IMR-90 (cell line): ENCODE results near the gene IQCC.

Experiments used
- BHLHE40 ChIP-seq: fragments of 150-350 bp; IDR thresholded peaks from 2 replicates; pipeline ENCODE4 v1.6.1; 2016; ENCODE audit warnings: mild to moderate bottlenecking, low read depth, low read length
- CEBPB ChIP-seq: IDR thresholded peaks from 2 replicates; pipeline ENCODE4 v1.6.1; 2012; ENCODE audit warnings: low read depth, low read length, improper control_type of control experiment
- CTCF ChIP-seq: conservative IDR thresholded peaks from 2 replicates; pipeline ENCODE4 v1.5.1; 2012; ENCODE audit warnings: mild to moderate bottlenecking, low read depth, low read length, improper control_type of control experiment
- ELK1 ChIP-seq: fragments of 150-350 bp; IDR thresholded peaks from 2 replicates; pipeline ENCODE4 v1.6.1; 2016; ENCODE audit warnings: low read depth, mild to moderate bottlenecking, low read length, moderate library complexity, borderline replicate concordance
- FOS ChIP-seq: fragments of 150-350 bp; IDR thresholded peaks from 2 replicates; pipeline ENCODE4 v1.6.1; 2016; ENCODE audit warnings: low read depth, low read length
- NFE2L2 ChIP-seq: fragments of 150-350 bp; IDR thresholded peaks from 2 replicates; pipeline ENCODE4 v1.6.1; 2016; ENCODE audit warnings: low read depth, mild to moderate bottlenecking, low read length
- POLR2A ChIP-seq: IDR thresholded peaks from 2 replicates; pipeline ENCODE4 v1.6.1; 2012; ENCODE audit warnings: mild to moderate bottlenecking, low read depth, low read length
- RAD21 ChIP-seq: IDR thresholded peaks from 2 replicates; pipeline ENCODE4 v1.6.1; 2012; ENCODE audit warnings: low read length, improper control_type of control experiment
- RCOR1 ChIP-seq: IDR thresholded peaks from 2 replicates; pipeline ENCODE4 v1.6.1; 2012; ENCODE audit warnings: mild to moderate bottlenecking, low read length, improper control_type of control experiment; ENCODE audit not compliant: insufficient replicate concordance
- RFX5 ChIP-seq: IDR thresholded peaks from 2 replicates; pipeline ENCODE4 v1.8.0; 2012; ENCODE audit warnings: low read depth, mild to moderate bottlenecking, low read length, moderate library complexity
- USF2 ChIP-seq: fragments of 150-350 bp; IDR thresholded peaks from 2 replicates; pipeline ENCODE4 v1.6.1; 2017; ENCODE audit warnings: mild to moderate bottlenecking, antibody characterized with exemption, low read length, low read depth

GRCh38 chr1:32221581-32221979, 16.1 kb downstream of the IQCC start:
- TF ChIP-seq CTCF (no peak), RFX5 (no peak), POLR2A (no peak), FOS (no peak), CEBPB (no peak), ELK1 (no peak), RCOR1 (no peak), RAD21 (no peak), BHLHE40 (no peak), NFE2L2 (no peak), USF2 (no peak)
